SK-N-SH (cell line): ENCODE measurements around the gene OGFR. TPM values are rescaled to one million over a fixed set of nuclear protein-coding genes. Genes with fewer than 3 reads are reported as not detected.

ENCODE experiments used
- CTCF ChIA-PET: fragments of 300-600, 350-600 bp; formaldehyde crosslinking; extraction: SDS; loops from one replicate; lab custom pipeline; 2021; lab: Yijun Ruan, JAX
- POLR2A ChIA-PET: fragments of 350-600 bp; sonication (Branson Sonifier 250); formaldehyde crosslinking; extraction: SDS; loops from one replicate; lab custom pipeline; 2020; ENCODE audit warnings: antibody characterized with exemption, inconsistent platforms; lab: Yijun Ruan, JAX
- DNase-seq: peaks from one replicate; pipeline ENCODE4 v3.0.0; 2012
- H2AFZ ChIP-seq: fragments of 200-600 bp; sonication (generic); 2 replicates; pipeline ENCODE4 v1.8.1; 2016; ENCODE audit warnings: antibody characterized with exemption, mild to moderate bottlenecking, low read depth
- H3F3A ChIP-seq: fragments of 200-600 bp; sonication (generic); replicated peaks from 2 replicates; pipeline ENCODE3; 2016; ENCODE audit warnings: antibody characterized with exemption, mild to moderate bottlenecking; ENCODE audit not compliant: insufficient read depth
- H3K27ac ChIP-seq, 2 experiments: fragments of 200-500 bp in 1 of 2; fragments of 200-600 bp in 1 of 2; sonication (Bioruptor generic) in 1 of 2; sonication (generic), shearing (Covaris generic) in 1 of 2; 2 replicates each; pipeline versions ENCODE4 v1.5.1 to v1.6.1; 2014 to 2016; ENCODE audit warnings: low read depth in 2 of 2, inconsistent platforms in 1 of 2, low read length in 1 of 2, mild to moderate bottlenecking in 1 of 2, mixed read lengths in 1 of 2
- H3K27me3 ChIP-seq: fragments of 200-600 bp; sonication (generic), shearing (Covaris generic); 2 replicates; pipeline ENCODE4 v1.6.1; 2016; ENCODE audit warnings: mixed run types; ENCODE audit not compliant: insufficient read depth
- H3K36me3 ChIP-seq, 2 experiments: fragments of 200-500 bp in 1 of 2; fragments of 200-600 bp in 1 of 2; sonication (Bioruptor generic) in 1 of 2; sonication (generic) in 1 of 2; replicated peaks in 1 of 2; 2 replicates each; pipeline versions ENCODE3 to v1.5.1; 2014 to 2016; ENCODE audit warnings: low read length in 1 of 2, mild to moderate bottlenecking in 1 of 2; ENCODE audit not compliant: insufficient read depth in 2 of 2, control insufficient read depth in 1 of 2
- H3K4me1 ChIP-seq, 2 experiments: fragments of 200-500 bp in 1 of 2; fragments of 200-600 bp in 1 of 2; sonication (Bioruptor generic) in 1 of 2; sonication (generic), shearing (Covaris generic) in 1 of 2; 2 replicates each; pipeline versions ENCODE4 v1.5.1 to v1.6.1; 2014 to 2016; ENCODE audit warnings: low read depth in 1 of 2, low read length in 1 of 2, mixed run types in 1 of 2; ENCODE audit not compliant: insufficient read depth in 2 of 2, control insufficient read depth in 1 of 2
- H3K4me2 ChIP-seq: fragments of 200-600 bp; sonication (generic), shearing (Covaris generic); 2 replicates; pipeline ENCODE4 v1.6.1; 2017; ENCODE audit warnings: mixed run types
- H3K4me3 ChIP-seq, 2 experiments: fragments of 200-500 bp in 1 of 2; fragments of 200-600 bp in 1 of 2; sonication (Bioruptor generic) in 1 of 2; sonication (generic), shearing (Covaris generic) in 1 of 2; 2 replicates each; pipeline versions ENCODE4 v1.5.1 to v1.8.1; 2014 to 2016; ENCODE audit warnings: low read depth in 2 of 2, inconsistent platforms in 1 of 2, low read length in 1 of 2, mild to moderate bottlenecking in 1 of 2, mixed read lengths in 1 of 2, moderate library complexity in 1 of 2
- H3K79me2 ChIP-seq: fragments of 200-600 bp; sonication (generic); 2 replicates; pipeline ENCODE4 v1.8.1; 2017; ENCODE audit warnings: mild to moderate bottlenecking; ENCODE audit not compliant: insufficient read depth
- H3K9ac ChIP-seq: fragments of 200-600 bp; sonication (generic); 2 replicates; pipeline ENCODE4 v1.6.1; 2017; ENCODE audit warnings: mixed run types
- H3K9me2 ChIP-seq: fragments of 200-600 bp; sonication (generic); 2 replicates; pipeline ENCODE4 v1.6.1; 2017; ENCODE audit warnings: mixed run types
- H3K9me3 ChIP-seq: fragments of 200-600 bp; sonication (generic); 2 replicates; pipeline ENCODE4 v1.6.1; 2017; ENCODE audit warnings: mixed run types, mild to moderate bottlenecking, moderate library complexity
- H4K20me1 ChIP-seq: fragments of 200-600 bp; sonication (generic); 2 replicates; pipeline ENCODE4 v1.6.1; 2017; ENCODE audit warnings: mild to moderate bottlenecking, mixed run types; ENCODE audit not compliant: insufficient read depth
- CHD2 ChIP-seq: fragments of 150-350 bp; IDR thresholded peaks from 2 replicates; pipeline ENCODE4 v1.6.1; 2018; ENCODE audit warnings: low read length; ENCODE audit not compliant: partially characterized antibody
- CTCF ChIP-seq: fragments of 200-600 bp; sonication (generic); IDR thresholded peaks from 2 replicates; pipeline ENCODE4 v1.6.1; 2017; ENCODE audit warnings: antibody characterized with exemption, mild to moderate bottlenecking, moderate library complexity
- ELF1 ChIP-seq: IDR thresholded peaks from 2 replicates; pipeline ENCODE4 v1.4.0; 2012
- GABPA ChIP-seq: IDR thresholded peaks from 2 replicates; pipeline ENCODE4 v1.4.0; 2012; ENCODE audit warnings: low read depth, mild to moderate bottlenecking
- MAX ChIP-seq: IDR thresholded peaks from 2 replicates; pipeline ENCODE4 v1.4.0; 2012; ENCODE audit warnings: low read depth
- NRF1 ChIP-seq: IDR thresholded peaks from 2 replicates; pipeline ENCODE4 v1.6.1; 2012; ENCODE audit warnings: low read depth, mild to moderate bottlenecking, low read length
- RAD21 ChIP-seq: IDR thresholded peaks from 2 replicates; pipeline ENCODE4 v1.6.1; 2012; ENCODE audit warnings: mild to moderate bottlenecking, low read length
- RCOR1 ChIP-seq: fragments of 150-350 bp; IDR thresholded peaks from 2 replicates; pipeline ENCODE4 v1.6.1; 2017; ENCODE audit warnings: antibody characterized with exemption, low read length
- REST ChIP-seq: IDR thresholded peaks from 2 replicates; pipeline ENCODE4 v1.6.1; 2012; ENCODE audit warnings: mild to moderate bottlenecking, low read depth, low read length, moderate library complexity
- RXRA ChIP-seq: IDR thresholded peaks from 2 replicates; pipeline ENCODE4 v1.4.0; 2012; ENCODE audit warnings: low read depth, mild to moderate bottlenecking, borderline replicate concordance
- TCF12 ChIP-seq: IDR thresholded peaks from 2 replicates; pipeline ENCODE4 v1.4.0; 2012
- USF2 ChIP-seq: fragments of 150-350 bp; IDR thresholded peaks from 2 replicates; pipeline ENCODE4 v1.6.1; 2017; ENCODE audit warnings: antibody characterized with exemption, low read length, low read depth, borderline replicate concordance
- WGBS: methylation state at CpG from one replicate; pipeline ENCODE4 v1.1.6; 2017; ENCODE audit warnings: low lambda C conversion rate; 5-methylcytosine and 5-hydroxymethylcytosine counted together
- polyA plus RNA-seq, 3 experiments: library from polyadenylated mRNA; depleted of rRNA; stranded (reverse); fragments of >200 nt; gene quantifications; 2 replicates each; pipeline ENCODE4 v1.2.3, GENCODE V29; 2012

Gene OGFR
- polyA plus RNA-seq, 1 of the 3 experiments (the other 2 are of a cell fraction), result 60.8 TPM

- DNase-seq, result no peak
- H3K36me3 ChIP-seq, result no peaks in the 10 kb centered on the region
- peaks cover 0 to 5% of the 10 kb centered on the region in 2 experiments; a peak in 1 of 4 replicates for H3K4me1 ChIP-seq
- no peak overlapping the region for H3K4me2 ChIP-seq
- H3K4me3 ChIP-seq, result no peak overlapping the region
- no peak overlapping the region; a peak in 1 of 4 replicates for H3K27ac ChIP-seq
- POLR2A ChIA-PET, result no interaction called here
- H2AFZ ChIP-seq, result no peak overlapping the region
- no peaks in the 10 kb centered on the region for H3K9me2 ChIP-seq
- no peak overlapping the region for H3K9ac ChIP-seq
- WGBS, result 80% methylated on average over 6 of the region's 26 CpGs
- no peaks in the 10 kb centered on the region for H3K9me3 ChIP-seq
- H4K20me1 ChIP-seq, result no peaks in the 10 kb centered on the region
- TF ChIP-seq RXRA (no peak), NRF1 (no peak), USF2 (no peak), MAX (no peak), TCF12 (no peak), ELF1 (no peak), GABPA (no peak), RAD21 (no peak), RCOR1 (no peak), CHD2 (no peak), CTCF (no peak), REST (no peak)
- H3K27me3 ChIP-seq, result no peaks in the 10 kb centered on the region
- no peaks in the 10 kb centered on the region for H3F3A ChIP-seq
- no peaks in the 10 kb centered on the region for H3K79me2 ChIP-seq
- CTCF ChIA-PET, result interaction anchor here (0.5 to 1.8 kb wide), 2 partner anchors 29 to 30 kb away, joined by 4 to 11 read pairs; no protein-coding TSS in a partner anchor
Measured at GRCh38 chr20:62760856-62761758, 43.5 kb upstream of the OGFR start.
